Measurements from ENCODE around the gene BEND3. TPM values are rescaled to one million over a fixed set of nuclear protein-coding genes. Genes with fewer than 3 reads are reported as not detected.

BEND3 gene
- total and polyA plus RNA-seq, 12 donors: 0.37 to 2.3 (median 1.3) TPM

- no peaks in the 10 kb centered on the region for H3K36me3 ChIP-seq
- TF ChIP-seq, protein P1, sequence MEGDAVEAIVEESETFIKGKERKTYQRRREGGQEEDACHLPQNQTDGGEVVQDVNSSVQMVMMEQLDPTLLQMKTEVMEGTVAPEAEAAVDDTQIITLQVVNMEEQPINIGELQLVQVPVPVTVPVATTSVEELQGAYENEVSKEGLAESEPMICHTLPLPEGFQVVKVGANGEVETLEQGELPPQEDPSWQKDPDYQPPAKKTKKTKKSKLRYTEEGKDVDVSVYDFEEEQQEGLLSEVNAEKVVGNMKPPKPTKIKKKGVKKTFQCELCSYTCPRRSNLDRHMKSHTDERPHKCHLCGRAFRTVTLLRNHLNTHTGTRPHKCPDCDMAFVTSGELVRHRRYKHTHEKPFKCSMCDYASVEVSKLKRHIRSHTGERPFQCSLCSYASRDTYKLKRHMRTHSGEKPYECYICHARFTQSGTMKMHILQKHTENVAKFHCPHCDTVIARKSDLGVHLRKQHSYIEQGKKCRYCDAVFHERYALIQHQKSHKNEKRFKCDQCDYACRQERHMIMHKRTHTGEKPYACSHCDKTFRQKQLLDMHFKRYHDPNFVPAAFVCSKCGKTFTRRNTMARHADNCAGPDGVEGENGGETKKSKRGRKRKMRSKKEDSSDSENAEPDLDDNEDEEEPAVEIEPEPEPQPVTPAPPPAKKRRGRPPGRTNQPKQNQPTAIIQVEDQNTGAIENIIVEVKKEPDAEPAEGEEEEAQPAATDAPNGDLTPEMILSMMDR (IDR thresholded peaks at IDR 0.05): peak in 3 of 9 donors; percentile 12 to 26 (median 22)
- H3K27ac ChIP-seq: no peak overlapping the region
- H3K9me3 ChIP-seq: no peaks in the 10 kb centered on the region
- intact Hi-C loops (cut with DNase I): no loop called here
- H3K4me3 ChIP-seq: no peak overlapping the region
- DNase-seq (no peak), ATAC-seq (peak in 5 of 8 donors; percentile 57 to 76 (median 69))
- H3K4me1 ChIP-seq: peaks cover 0 to 6% (median 0%) of the 10 kb centered on the region in 9 donors
- 45 to 49% methylated on average over 4 of the region's 4 CpGs for WGBS, 2 donors
- H3K27me3 ChIP-seq: no peaks in the 10 kb centered on the region
Observed at GRCh38 chr6:107082045-107082444, 33.3 kb downstream of the BEND3 start.

GRCh38 chr6:107080036-107080435 is 35.3 kb downstream of the BEND3 start:
- WGBS, 2 donors: 77 to 82% methylated on average over 5 of the region's 5 CpGs
- Histone ChIP-seq H3K36me3 (no peaks in the 10 kb centered on the region), H3K4me1 (peaks cover 0 to 6% (median 0%) of the 10 kb centered on the region in 9 donors), H3K9me3 (no peaks in the 10 kb centered on the region), H3K27ac (no peak overlapping the region), H3K4me3 (no peak overlapping the region), H3K27me3 (no peaks in the 10 kb centered on the region)
- intact Hi-C loops (cut with DNase I): no loop called here
- TF ChIP-seq, protein P1 (IDR thresholded peaks at IDR 0.05): peak in 1 of 9 donors; percentile 22
- ATAC-seq: no peak
- no peak for DNase-seq

- no peaks in the 10 kb centered on the region for H3K9me3 ChIP-seq
- 59 to 64% methylated on average over 4 of the region's 4 CpGs for WGBS, 2 donors
- TF ChIP-seq, protein P1 (IDR thresholded peaks at IDR 0.05): no peak
- ATAC-seq: peak in 1 of 8 donors; percentile 15
- no peaks in the 10 kb centered on the region for H3K36me3 ChIP-seq
- H3K27me3 ChIP-seq: no peaks in the 10 kb centered on the region
- H3K4me1 ChIP-seq: peaks cover 0 to 6% (median 0%) of the 10 kb centered on the region in 9 donors
- H3K27ac ChIP-seq: no peak overlapping the region
- H3K4me3 ChIP-seq: no peak overlapping the region
- no peak for DNase-seq
- intact Hi-C loops (cut with DNase I): no loop called here
Observed at GRCh38 chr6:107079429-107079828, 35.9 kb downstream of the BEND3 start.

DNA sequence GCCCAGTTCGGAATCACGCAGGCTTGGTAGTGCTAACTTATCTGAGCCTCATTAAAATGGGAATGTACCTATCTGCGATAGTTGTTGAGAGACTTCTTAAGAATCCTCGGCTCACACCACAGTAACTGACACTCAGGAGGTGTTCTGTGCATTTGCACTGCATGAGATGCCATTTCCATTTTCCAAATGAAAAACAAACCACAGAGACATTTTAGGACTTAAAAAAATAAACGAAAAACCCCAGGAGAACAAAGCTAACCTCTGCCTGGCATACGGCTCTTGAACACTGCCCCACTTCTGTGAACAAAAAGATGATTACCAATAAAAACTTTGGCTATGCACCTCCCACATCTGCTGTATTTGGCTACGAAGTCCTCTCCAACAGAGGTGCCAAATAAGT is 37.6 kb downstream of the BEND3 start:
- WGBS, 2 donors: 85 to 88% methylated on average over 7 of the region's 7 CpGs
- Histone ChIP-seq H3K36me3 (no peaks in the 10 kb centered on the region), H3K9me3 (no peaks in the 10 kb centered on the region), H3K4me3 (no peak overlapping the region), H3K27me3 (no peaks in the 10 kb centered on the region), H3K27ac (no peak overlapping the region), H3K4me1 (peaks cover 0 to 6% (median 0%) of the 10 kb centered on the region in 9 donors)
- ATAC-seq (no peak), DNase-seq (no peak)
- TF ChIP-seq, protein P1 (IDR thresholded peaks at IDR 0.05): no peak
- intact Hi-C loops (cut with DNase I): no loop called here

Data from heart right ventricle (tissue), 16 donors.